K562 (cell line): ENCODE results near the gene FARP1. TPM values are rescaled to one million over a fixed set of nuclear protein-coding genes. Genes with fewer than 3 reads are reported as not detected.

ENCODE experiments used
- ATAC-seq: fragments of 200-7000 bp; cut with Tn5 transposase; 3 replicates; pipeline ENCODE4 v1.9.1; 2020; ENCODE audit warnings: moderate library complexity
- BruUV-seq: library from RNA; stranded (reverse); fragments of 400-500 nt; replicated peaks from 2 replicates; lab custom pipeline; 2021; lab: Mats Ljungman, UMichigan
- CTCF ChIA-PET: fragments of 300-600 bp; formaldehyde crosslinking; extraction: SDS; loops from one replicate; lab custom pipeline; 2021; ENCODE audit warnings: low intra/inter-chr PET ratio; lab: Yijun Ruan, JAX
- POLR2A ChIA-PET: fragments of 300-600, 350-650 bp; sonication (Branson Sonifier 250); formaldehyde crosslinking; extraction: SDS; loops from one replicate; lab custom pipeline; 2021; ENCODE audit warnings: antibody characterized with exemption, inconsistent platforms; lab: Yijun Ruan, JAX
- DNase-seq, 4 experiments: peaks; one replicate each; pipeline versions ENCODE4 v3.0.0 to v3.0.0-alpha.2; 2011 to 2018; ENCODE audit warnings: low spot score in 3 of 4, mixed read lengths in 3 of 4; ENCODE audit errors: extremely low read depth in 1 of 4
- FAIRE-seq: peaks from 2 replicates; lab custom pipeline; 2011; peaks lifted over from hg19 to GRCh38; lab: Jason Lieb, UNC
- H2AFZ ChIP-seq: 2 replicates; pipeline ENCODE4 v1.6.0; 2011; ENCODE audit warnings: low read depth, low read length, control low read depth, inconsistent platforms
- H3K27ac ChIP-seq: fragments of 200-600 bp; 3 replicates; pipeline ENCODE4 v1.8.0; 2011; ENCODE audit warnings: low read depth, mild to moderate bottlenecking, control low read depth, inconsistent platforms, low read length, moderate library complexity, mixed read lengths; ENCODE audit errors: extremely low read depth
- H3K27me3 ChIP-seq, 2 experiments: fragments of 300-600 bp in 1 of 2; 2 replicates in 1 of 2; 3 replicates in 1 of 2; pipeline versions ENCODE4 v1.6.0 to v1.8.0; 2011; ENCODE audit warnings: inconsistent platforms in 2 of 2, low read length in 2 of 2, mild to moderate bottlenecking in 1 of 2, mixed read lengths in 1 of 2, moderate library complexity in 1 of 2; ENCODE audit not compliant: control insufficient read depth in 2 of 2, insufficient read depth in 2 of 2
- H3K36me3 ChIP-seq: fragments of 300-600 bp; 3 replicates; pipeline ENCODE4 v1.8.0; 2011; ENCODE audit warnings: mild to moderate bottlenecking, low read length, inconsistent platforms; ENCODE audit not compliant: control insufficient read depth, insufficient read depth
- H3K4me1 ChIP-seq, 2 experiments: fragments of 200-600 bp in 1 of 2; replicated peaks in 1 of 2; 2 replicates in 1 of 2; 3 replicates in 1 of 2; pipeline versions ENCODE4 v1.5.1 to v1.8.0; 2011; ENCODE audit warnings: inconsistent platforms in 2 of 2, low read length in 2 of 2, mild to moderate bottlenecking in 1 of 2, mixed read lengths in 1 of 2, moderate library complexity in 1 of 2; ENCODE audit not compliant: control insufficient read depth in 2 of 2, insufficient read depth in 2 of 2
- H3K4me2 ChIP-seq: 2 replicates; pipeline ENCODE4 v1.6.1; 2011; ENCODE audit warnings: low read length, control low read depth, inconsistent platforms, mixed read lengths; ENCODE audit not compliant: insufficient read depth
- H3K4me3 ChIP-seq: fragments of 200-600 bp; sonication (generic), shearing (Covaris generic); 2 replicates; pipeline ENCODE4 v1.5.1; 2016; ENCODE audit warnings: control low read depth, inconsistent platforms
- H3K79me2 ChIP-seq: fragments of 200-600 bp; 3 replicates; pipeline ENCODE4 v1.8.0; 2011; ENCODE audit warnings: low read length, inconsistent platforms; ENCODE audit not compliant: control insufficient read depth, insufficient read depth
- H3K9ac ChIP-seq, 2 experiments: 2 replicates each; pipeline versions ENCODE4 v1.6.0 to v1.6.1; 2011; ENCODE audit warnings: low read depth in 2 of 2, low read length in 2 of 2, control low read depth in 1 of 2, inconsistent platforms in 1 of 2, mild to moderate bottlenecking in 1 of 2, mixed read lengths in 1 of 2; ENCODE audit not compliant: insufficient read depth in 1 of 2
- H3K9me1 ChIP-seq: one replicate; pipeline ENCODE4 v1.6.0; 2011; ENCODE audit warnings: inconsistent platforms, mild to moderate bottlenecking, low read length, moderate library complexity; ENCODE audit not compliant: control insufficient read depth, insufficient read depth
- H3K9me3 ChIP-seq: replicated peaks from 2 replicates; pipeline ENCODE4 v1.5.1; 2011; ENCODE audit warnings: low read depth, low read length, inconsistent platforms; ENCODE audit not compliant: control insufficient read depth, insufficient read depth
- H4K20me1 ChIP-seq: replicated peaks from 2 replicates; pipeline ENCODE4 v1.6.1; 2011; ENCODE audit warnings: low read length, inconsistent platforms, mixed read lengths; ENCODE audit not compliant: control insufficient read depth, insufficient read depth
- CBFA2T3 ChIP-seq: fragments of 450-650 bp; IDR thresholded peaks from 2 replicates; pipeline ENCODE4 v1.6.1; 2017
- FOXA3 ChIP-seq, 2 experiments: fragments of 450-650 bp in 1 of 2; sonication (generic) in 1 of 2; formaldehyde crosslinking; IDR thresholded peaks in 1 of 2; conservative IDR thresholded peaks in 1 of 2; 2 replicates each; pipeline versions ENCODE4 v1.4.0 to v1.8.0; 2020 to 2022; ENCODE audit warnings: mild to moderate bottlenecking in 2 of 2, missing genetic modification reagents in 1 of 2
- GABPA ChIP-seq: fragments of 200-800 bp; sonication (Bioruptor generic); conservative IDR thresholded peaks from 2 replicates; pipeline ENCODE4 v1.6.1; 2016; ENCODE audit warnings: low read depth, missing genetic modification characterization, missing compliant biosample characterization
- SP1 ChIP-seq: sonication (generic); formaldehyde crosslinking; IDR thresholded peaks from 2 replicates; pipeline ENCODE4 v1.8.1; 2022; ENCODE audit warnings: mild to moderate bottlenecking, missing genetic modification reagents
- ZFP30 ChIP-seq: fragments of 250-450 bp; sonication (Bioruptor Pico); IDR thresholded peaks from 2 replicates; pipeline ENCODE4 v1.8.0; 2022; ENCODE audit warnings: moderate library complexity, mild to moderate bottlenecking, inconsistent platforms, borderline replicate concordance
- ZNF146 ChIP-seq: IDR thresholded peaks from one replicate; pipeline ENCODE4 v1.6.1; 2018; ENCODE audit warnings: missing compliant biosample characterization; ENCODE audit not compliant: unreplicated experiment
- ZNF79 ChIP-seq: fragments of 250-450 bp; sonication (Bioruptor Pico); IDR thresholded peaks from 2 replicates; pipeline ENCODE4 v1.4.0; 2020; ENCODE audit warnings: low read depth, mild to moderate bottlenecking, moderate library complexity
- WGBS: fragments of 100-300 bp; shearing (Covaris generic); methylation state at CpG from one replicate; pipeline ENCODE4 v1.1.6; 2016; ENCODE audit warnings: low coverage, mixed read lengths; ENCODE audit not compliant: insufficient coverage; ENCODE audit errors: missing lambda C conversion rate; 5-methylcytosine and 5-hydroxymethylcytosine counted together
- in situ Hi-C: fragments of 300-500 bp; cut with MboI; formaldehyde crosslinking; loops from 4 replicates; pipeline ENCODE4 v1.15.0; 2018; ENCODE audit warnings: inconsistent platforms, mixed read lengths
- intact Hi-C: fragments of 100-400 bp; cut with micrococcal nuclease; formaldehyde crosslinking; loops from 2 replicates; pipeline ENCODE4 v1.14.2; 2022
- polyA plus RNA-seq, 8 experiments: library from polyadenylated mRNA; depleted of rRNA in 4 of 8; stranded (reverse) in 5 of 8; unstranded in 3 of 8; fragments of >200 nt; fragmentation: Nextera tagmentation in 2 of 8; fragmentation: Illumina TruSeq in 1 of 8; extraction: Ambion mirVana in 2 of 8; extraction: Trizol in 1 of 8; gene quantifications; 2 replicates each; pipeline versions ENCODE4 v1.2.1 to v1.2.3, GENCODE V29; 2011 to 2014; ENCODE audit warnings: inconsistent platforms in 1 of 8, missing spikeins in 1 of 8
- total RNA-seq, 7 experiments: library from RNA; depleted of rRNA in 6 of 7; stranded (reverse); fragments of >200 nt in 6 of 7; fragmentation: Illumina TruSeq in 2 of 7; extraction: Trizol in 2 of 7; gene quantifications; 2 replicates each; pipeline versions ENCODE4 v1.2.1 to v1.2.3, GENCODE V29; 2011 to 2021; ENCODE audit warnings: low replicate concordance in 1 of 7

The FARP1 gene
- total and polyA plus RNA-seq, 9 of the 15 experiments (the other 6 are each of a cell fraction or from before 2014, with no cell fraction given), result 0.03 to 0.29 (median 0.05) TPM; not detected in 3

- no peak for ATAC-seq
- no peak overlapping the region for H3K4me3 ChIP-seq
- no peaks in the 10 kb centered on the region for H3K36me3 ChIP-seq
- H3K27me3 ChIP-seq, result peaks cover 4 to 30% of the 10 kb centered on the region in 2 experiments; a peak in 3 of 5 replicates
- H3K9me3 ChIP-seq, result no peaks in the 10 kb centered on the region
- no peak overlapping the region for H3K27ac ChIP-seq
- in situ Hi-C loops (no loop called here), intact Hi-C loops (no loop called here)
- POLR2A ChIA-PET, result no interaction called here
- WGBS, result 0% methylated on average over 3 of the region's 5 CpGs
- no TSS peak for BruUV-seq
- no peaks in the 10 kb centered on the region for H3K9me1 ChIP-seq
- H3K79me2 ChIP-seq, result no peaks in the 10 kb centered on the region
- no peak for DNase-seq
- H3K4me1 ChIP-seq, result peaks cover 0 to 4% of the 10 kb centered on the region in 2 experiments; a peak in 3 of 5 replicates
- no peak for TF ChIP-seq SP1 (CRISPR knock-in tag)
- no peak for TF ChIP-seq ZFP30 (CRISPR knock-in tag)
- no peak for TF ChIP-seq CBFA2T3
- TF ChIP-seq ZNF79, result no peak
- no peak for TF ChIP-seq GABPA (tag)
- no peak for TF ChIP-seq ZNF146 (CRISPR knock-in tag)
- no peak for TF ChIP-seq FOXA3 (CRISPR knock-in tag; conservative IDR thresholded peaks at IDR 0.05 in 1 of 2, IDR thresholded peaks at IDR 0.05 in 1 of 2)
- TF ChIP-seq, all 486 proteins: peak for 0
- H4K20me1 ChIP-seq, result no peaks in the 10 kb centered on the region; the same call in 1 of the 2 replicates
- no peak for FAIRE-seq
- H3K4me2 ChIP-seq, result no peak overlapping the region
- no peak overlapping the region for H2AFZ ChIP-seq
- no peak overlapping the region for H3K9ac ChIP-seq
- CTCF ChIA-PET, result no interaction called here
Observed at GRCh38 chr13:98224557-98224956, 81.7 kb downstream of the FARP1 start.
